ENCODE results near the gene LNX2.

GRCh38 chr13:27631665-27632064 is 11.3 kb upstream of the LNX2 start:
- no peak for TF ChIP-seq CTCF (IDR thresholded peaks at IDR 0.05)
- TF ChIP-seq POLR2A (IDR thresholded peaks at IDR 0.05): no peak

All from thyroid gland (tissue), 4 donors.